ENCODE data around the gene HCFC1.

HCFC1 gene

DNA sequence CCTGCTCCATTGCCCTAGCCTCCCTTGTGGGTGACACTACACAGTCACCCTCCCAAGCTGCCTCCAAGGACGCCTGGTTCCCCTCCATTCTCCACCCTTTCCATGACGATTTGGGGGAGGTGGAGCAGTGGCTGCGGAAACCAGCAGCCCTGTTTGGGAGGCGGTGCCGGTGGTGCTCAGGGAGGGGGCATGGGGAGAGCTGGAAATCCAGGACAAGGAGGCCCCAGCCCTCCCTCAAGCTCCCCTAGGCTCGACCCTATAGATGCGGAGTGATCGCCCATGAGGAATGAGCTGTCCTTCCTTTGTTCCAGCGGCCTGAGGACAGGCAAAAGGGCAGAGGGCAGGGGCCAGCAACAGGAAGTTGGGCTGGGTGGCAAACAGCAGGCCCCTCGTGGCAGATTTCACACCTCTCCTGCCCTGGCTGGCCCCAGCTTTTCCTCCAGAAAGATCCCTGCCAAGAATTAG is 23.6 kb downstream of the HCFC1 start:
- DNase-seq (ENCODE audit: low read depth, low spot score) = no peak
- in situ Hi-C loops (cut with HindIII; ENCODE audit: low sequenced_read_pairs) = no loop called here

DNA sequence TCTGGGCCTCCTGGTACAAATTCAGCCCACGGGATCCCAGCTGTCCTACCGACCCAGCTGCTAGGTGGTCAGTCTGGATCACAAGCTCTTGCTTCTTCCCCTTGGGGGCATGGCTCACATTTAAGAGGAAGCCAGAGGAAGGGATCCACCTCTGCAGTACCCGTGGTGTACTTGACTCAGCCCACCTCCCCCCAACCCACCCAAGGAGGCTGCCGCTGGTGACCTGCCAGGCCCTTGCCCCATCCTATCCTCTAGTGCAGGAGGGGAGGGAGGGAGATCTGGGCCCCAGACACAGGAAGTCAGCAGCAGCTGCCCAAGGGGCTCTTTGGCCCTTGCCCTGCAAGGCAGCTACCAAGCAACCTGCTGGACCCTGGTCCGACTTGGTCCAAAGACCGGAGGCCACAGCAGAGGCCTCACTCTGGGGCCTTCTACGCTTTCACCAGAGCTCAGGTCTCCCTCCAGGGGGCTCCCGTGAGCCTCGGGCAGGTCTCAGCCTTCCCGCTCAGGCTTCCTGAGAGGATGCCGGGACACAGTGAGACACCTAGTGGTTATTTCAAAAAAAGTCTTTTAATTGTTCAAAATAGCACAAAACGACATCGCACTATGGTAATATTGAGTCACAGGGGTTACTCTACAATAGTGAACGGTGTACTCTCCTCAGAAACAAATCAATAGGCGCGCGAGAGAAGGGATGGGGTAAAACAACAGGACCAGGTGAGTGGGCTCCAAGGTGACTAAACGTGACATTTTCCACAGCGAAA is 24.4 kb downstream of the HCFC1 start:
- H3K4me3 ChIP-seq (ENCODE audit: low read depth, low read length) = no peak overlapping the region
- DNase-seq (ENCODE audit: low read depth, low spot score) = peak; percentile 79
- in situ Hi-C loops (cut with HindIII; ENCODE audit: low sequenced_read_pairs) = no loop called here
- TF ChIP-seq, protein P1, sequence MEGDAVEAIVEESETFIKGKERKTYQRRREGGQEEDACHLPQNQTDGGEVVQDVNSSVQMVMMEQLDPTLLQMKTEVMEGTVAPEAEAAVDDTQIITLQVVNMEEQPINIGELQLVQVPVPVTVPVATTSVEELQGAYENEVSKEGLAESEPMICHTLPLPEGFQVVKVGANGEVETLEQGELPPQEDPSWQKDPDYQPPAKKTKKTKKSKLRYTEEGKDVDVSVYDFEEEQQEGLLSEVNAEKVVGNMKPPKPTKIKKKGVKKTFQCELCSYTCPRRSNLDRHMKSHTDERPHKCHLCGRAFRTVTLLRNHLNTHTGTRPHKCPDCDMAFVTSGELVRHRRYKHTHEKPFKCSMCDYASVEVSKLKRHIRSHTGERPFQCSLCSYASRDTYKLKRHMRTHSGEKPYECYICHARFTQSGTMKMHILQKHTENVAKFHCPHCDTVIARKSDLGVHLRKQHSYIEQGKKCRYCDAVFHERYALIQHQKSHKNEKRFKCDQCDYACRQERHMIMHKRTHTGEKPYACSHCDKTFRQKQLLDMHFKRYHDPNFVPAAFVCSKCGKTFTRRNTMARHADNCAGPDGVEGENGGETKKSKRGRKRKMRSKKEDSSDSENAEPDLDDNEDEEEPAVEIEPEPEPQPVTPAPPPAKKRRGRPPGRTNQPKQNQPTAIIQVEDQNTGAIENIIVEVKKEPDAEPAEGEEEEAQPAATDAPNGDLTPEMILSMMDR (IDR thresholded peaks at IDR 0.05; ENCODE audit: low read depth, low read length) = peak; percentile 91

More for the DNA sequence above, 23.6 kb downstream of the HCFC1 start:
- no peak overlapping the region for H3K4me3 ChIP-seq (ENCODE audit: low read depth, low read length)
- TF ChIP-seq, protein P1 (IDR thresholded peaks at IDR 0.05; ENCODE audit: low read depth, low read length) = no peak

DNA sequence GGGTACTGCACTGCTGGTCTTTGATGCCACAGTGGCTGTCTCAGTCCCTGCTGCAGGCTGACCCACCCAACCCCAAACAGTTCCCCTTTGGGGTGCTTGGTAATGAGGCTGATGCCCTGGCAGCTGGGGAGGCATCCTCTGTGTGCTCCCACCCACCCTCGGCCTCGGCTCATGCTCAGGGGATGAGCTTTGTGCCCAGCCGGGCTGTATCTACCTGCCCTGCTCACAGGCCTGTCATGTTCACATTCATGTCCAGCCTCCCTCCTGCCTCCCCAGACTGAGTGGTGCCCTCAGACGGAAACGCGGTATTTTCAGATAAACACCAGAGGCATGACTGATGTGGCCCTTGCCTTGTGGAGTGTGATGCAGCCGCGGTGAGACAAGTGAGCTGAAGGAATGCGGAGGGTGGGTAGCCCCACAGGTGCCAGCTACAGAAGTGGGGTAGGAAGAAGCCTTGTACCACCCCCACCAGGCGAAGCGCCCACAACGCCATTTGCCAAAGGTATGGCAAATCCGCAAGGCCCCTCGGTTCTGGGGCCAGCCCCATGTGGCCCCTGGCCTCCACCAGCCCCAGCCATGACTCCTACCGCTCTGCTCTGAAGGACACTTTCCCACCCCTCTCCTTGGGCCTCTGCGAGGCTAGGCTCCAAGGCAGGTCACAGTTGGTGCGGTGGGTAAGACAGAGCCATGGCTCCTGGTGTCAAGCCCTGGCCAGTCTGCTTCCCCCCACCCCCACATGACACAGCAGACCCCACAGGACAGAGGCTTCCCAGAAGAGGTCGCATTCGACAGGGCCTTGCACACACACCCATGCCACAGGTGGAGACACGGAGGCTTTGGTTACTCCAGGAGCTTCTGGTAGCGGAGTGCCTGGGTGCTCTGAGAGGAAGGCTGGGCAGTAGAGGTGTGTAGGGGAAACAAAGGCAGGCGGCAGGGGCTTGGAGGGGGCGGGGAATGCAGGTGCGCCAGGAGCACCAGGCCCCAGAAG is 25.4 kb downstream of the HCFC1 start:
- TF ChIP-seq, protein P1 (IDR thresholded peaks at IDR 0.05; ENCODE audit: low read depth, low read length) = no peak
- in situ Hi-C loops (cut with HindIII; ENCODE audit: low sequenced_read_pairs) = no loop called here
- no peak overlapping the region for H3K4me3 ChIP-seq (ENCODE audit: low read depth, low read length)

DNA sequence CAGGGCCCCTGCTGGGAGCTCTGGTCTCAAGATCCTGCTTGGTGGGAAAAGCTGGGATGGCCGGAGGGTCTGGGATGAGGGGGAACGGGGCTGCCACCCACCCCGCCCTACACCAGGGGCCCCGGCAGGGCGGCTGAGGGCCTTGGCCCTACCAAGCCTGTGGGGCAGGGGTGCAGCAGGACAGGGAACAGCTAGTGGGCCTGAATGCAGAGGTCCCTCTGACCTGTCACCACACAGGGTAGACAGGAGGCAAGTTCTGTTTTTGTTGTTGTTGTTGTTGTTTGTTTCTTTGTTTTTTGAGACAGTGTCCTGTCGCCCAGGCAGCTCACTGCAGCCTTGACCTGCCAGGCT is 26.8 kb downstream of the HCFC1 start:
- in situ Hi-C loops (cut with HindIII; ENCODE audit: low sequenced_read_pairs) = no loop called here
- TF ChIP-seq, protein P1 (IDR thresholded peaks at IDR 0.05; ENCODE audit: low read depth, low read length) = no peak
- no peak overlapping the region for H3K4me3 ChIP-seq (ENCODE audit: low read depth, low read length)
- no peak for DNase-seq (ENCODE audit: low read depth, low spot score)

More for the DNA sequence above, 25.4 kb downstream of the HCFC1 start:
- DNase-seq (ENCODE audit: low read depth, low spot score) = no peak

DNA sequence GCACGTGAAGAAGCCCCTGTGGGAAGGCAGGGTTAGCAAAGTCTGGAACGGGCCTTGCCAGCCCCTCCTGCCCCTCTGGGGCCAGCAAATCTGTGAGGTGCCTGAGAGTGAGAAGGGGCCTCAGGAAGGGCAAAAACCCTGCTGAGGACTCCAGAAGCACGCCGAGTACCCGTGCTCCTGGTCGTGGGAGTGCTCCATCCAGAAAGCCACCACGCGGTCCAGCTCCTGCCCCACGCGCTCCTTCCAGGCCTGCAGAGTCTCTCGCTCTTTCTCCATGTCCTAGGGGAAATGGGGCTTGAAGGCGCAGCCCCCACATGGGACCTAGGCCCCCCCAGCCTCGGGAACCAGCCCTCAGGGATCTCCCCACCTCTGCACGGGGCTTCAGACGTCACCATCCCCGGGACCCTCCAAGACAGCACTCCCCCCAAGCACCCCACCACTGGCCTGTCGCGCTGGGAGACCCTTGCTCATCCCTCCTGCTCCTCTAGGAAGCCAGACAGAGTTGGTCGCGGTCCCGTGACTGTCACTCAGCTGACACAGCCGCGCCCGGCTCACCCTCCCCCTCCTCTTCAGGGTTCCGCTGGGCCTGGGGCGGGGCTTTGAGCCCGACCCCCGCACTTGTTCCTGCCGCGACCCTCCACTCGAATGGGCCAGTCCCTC is 27.3 kb downstream of the HCFC1 start, which contains the start of gene RENBP:
Gene RENBP, minus strand, starts transcription at position 504 of the 660 bp plus-strand sequence. Its CDS starts 33 bp downstream, at position 471.
- TF ChIP-seq, protein P1 (IDR thresholded peaks at IDR 0.05; ENCODE audit: low read depth, low read length) = no peak
- DNase-seq (ENCODE audit: low read depth, low spot score) = no peak
- in situ Hi-C loops (cut with HindIII; ENCODE audit: low sequenced_read_pairs) = no loop called here
- no peak within 1 kb of the TSS for H3K4me3 ChIP-seq (ENCODE audit: low read depth, low read length)

Data from astrocyte of the spinal cord (primary cell).